SK-N-SH (cell line): ENCODE data around the gene TLCD2.

Experiments
- CHD2 ChIP-seq: fragments of 150-350 bp; IDR thresholded peaks from 2 replicates; pipeline ENCODE4 v1.6.1; 2018; ENCODE audit warnings: low read length; ENCODE audit not compliant: partially characterized antibody
- CTCF ChIP-seq: fragments of 200-600 bp; sonication (generic); IDR thresholded peaks from 2 replicates; pipeline ENCODE4 v1.6.1; 2017; ENCODE audit warnings: antibody characterized with exemption, mild to moderate bottlenecking, moderate library complexity
- EP300 ChIP-seq, 2 experiments: IDR thresholded peaks; 2 replicates each; pipeline versions ENCODE4 v1.4.0 to v1.6.1; 2012; ENCODE audit warnings: borderline replicate concordance in 1 of 2, low read depth in 1 of 2, low read length in 1 of 2
- JUND ChIP-seq: IDR thresholded peaks from 2 replicates; pipeline ENCODE4 v1.4.0; 2012
- NFIC ChIP-seq: IDR thresholded peaks from 2 replicates; pipeline ENCODE4 v1.4.0; 2012; ENCODE audit warnings: borderline replicate concordance
- NRF1 ChIP-seq: IDR thresholded peaks from 2 replicates; pipeline ENCODE4 v1.6.1; 2012; ENCODE audit warnings: low read depth, mild to moderate bottlenecking, low read length
- PBX3 ChIP-seq: IDR thresholded peaks from 2 replicates; pipeline ENCODE4; 2012
- POLR2AphosphoS5 ChIP-seq: IDR thresholded peaks from 2 replicates; pipeline ENCODE4 v1.6.1; 2012; ENCODE audit warnings: low read depth, low read length
- REST ChIP-seq: IDR thresholded peaks from 2 replicates; pipeline ENCODE4 v1.6.1; 2012; ENCODE audit warnings: mild to moderate bottlenecking, low read depth, low read length, moderate library complexity
- SIN3A ChIP-seq: IDR thresholded peaks from 2 replicates; pipeline ENCODE4 v1.6.1; 2012; ENCODE audit warnings: low read depth, mild to moderate bottlenecking, low read length, moderate library complexity, borderline replicate concordance
- TAF1 ChIP-seq: IDR thresholded peaks from 2 replicates; pipeline ENCODE4 v1.6.1; 2012; ENCODE audit warnings: low read depth, mild to moderate bottlenecking, low read length, moderate library complexity, borderline replicate concordance
- USF1 ChIP-seq: IDR thresholded peaks from 2 replicates; pipeline ENCODE4 v1.4.0; 2012; ENCODE audit warnings: low read depth, borderline replicate concordance

- TF ChIP-seq CTCF (no peak), USF1 (no peak), SIN3A (no peak), NFIC (no peak), JUND (no peak), PBX3 (no peak), EP300 (IDR thresholded peaks at IDR 0.05; ENCODE audit: borderline replicate concordance in 1 of 2, low read depth in 1 of 2, low read length in 1 of 2) (no peak), TAF1 (no peak), NRF1 (no peak), REST (no peak), CHD2 (no peak), POLR2AphosphoS5 (no peak)
Measured at GRCh38 chr17:1709403-1709951, 700 bp downstream of the TLCD2 start.
